ENCODE results near the gene CDH9.

GRCh38 chr5:26942481-26942880, 95.9 kb downstream of the CDH9 start:
- TF ChIP-seq CTCF (IDR thresholded peaks at IDR 0.05 in 4 of 5, conservative IDR thresholded peaks at IDR 0.05 in 1 of 5) (no peak), POLR2A (IDR thresholded peaks at IDR 0.05) (no peak)
